ENCODE measurements around the gene RSBN1.
"Not testable (repeated sequence)": the region's sequence is repeated elsewhere in the genome, so short reads cannot be mapped to it uniquely, and the experiment has no call there.

RSBN1 gene

GRCh38 chr1:113744114-113744513 is 68.2 kb downstream of the RSBN1 start:
- DNase-seq (ENCODE audit: low read depth, low spot score) = no peak

- DNase-seq (ENCODE audit: low read depth, low spot score) = no peak
These were observed 69.8 kb downstream of the RSBN1 start for GRCh38 chr1:113742515-113742914.

- DNase-seq (ENCODE audit: low read depth, low spot score) = no peak
These were observed 77.8 kb downstream of the RSBN1 start for GRCh38 chr1:113734357-113735055.

- no peak for DNase-seq (ENCODE audit: low read depth, low spot score)
These were observed 79.5 kb downstream of the RSBN1 start for GRCh38 chr1:113732802-113733201.

- DNase-seq (ENCODE audit: low read depth, low spot score) = no peak
These were observed 91.3 kb downstream of the RSBN1 start for GRCh38 chr1:113721010-113721409.

- not testable (repeated sequence) for DNase-seq (ENCODE audit: low read depth, low spot score)
These were observed 93.7 kb downstream of the RSBN1 start for GRCh38 chr1:113718621-113719020.

- DNase-seq (ENCODE audit: low read depth, low spot score) = not testable (repeated sequence)
These were observed 94.8 kb downstream of the RSBN1 start for GRCh38 chr1:113717506-113717905.

GRCh38 chr1:113714606-113715269 is 97.5 kb downstream of the RSBN1 start:
- DNase-seq (ENCODE audit: low read depth, low spot score) = no peak
